ENCODE data around the gene AREL1. TPM values are rescaled to one million over a fixed set of nuclear protein-coding genes. Genes with fewer than 3 reads are reported as not detected.

Gene AREL1
- total RNA-seq, 1 donor from 2014 or later, result 53.2 TPM

GRCh38 chr14:74658535-74659131, 54.2 kb downstream of the AREL1 start:
- no peak for DNase-seq

GRCh38 chr14:74656964-74657363, 55.9 kb downstream of the AREL1 start:
- no peak for DNase-seq

DNA sequence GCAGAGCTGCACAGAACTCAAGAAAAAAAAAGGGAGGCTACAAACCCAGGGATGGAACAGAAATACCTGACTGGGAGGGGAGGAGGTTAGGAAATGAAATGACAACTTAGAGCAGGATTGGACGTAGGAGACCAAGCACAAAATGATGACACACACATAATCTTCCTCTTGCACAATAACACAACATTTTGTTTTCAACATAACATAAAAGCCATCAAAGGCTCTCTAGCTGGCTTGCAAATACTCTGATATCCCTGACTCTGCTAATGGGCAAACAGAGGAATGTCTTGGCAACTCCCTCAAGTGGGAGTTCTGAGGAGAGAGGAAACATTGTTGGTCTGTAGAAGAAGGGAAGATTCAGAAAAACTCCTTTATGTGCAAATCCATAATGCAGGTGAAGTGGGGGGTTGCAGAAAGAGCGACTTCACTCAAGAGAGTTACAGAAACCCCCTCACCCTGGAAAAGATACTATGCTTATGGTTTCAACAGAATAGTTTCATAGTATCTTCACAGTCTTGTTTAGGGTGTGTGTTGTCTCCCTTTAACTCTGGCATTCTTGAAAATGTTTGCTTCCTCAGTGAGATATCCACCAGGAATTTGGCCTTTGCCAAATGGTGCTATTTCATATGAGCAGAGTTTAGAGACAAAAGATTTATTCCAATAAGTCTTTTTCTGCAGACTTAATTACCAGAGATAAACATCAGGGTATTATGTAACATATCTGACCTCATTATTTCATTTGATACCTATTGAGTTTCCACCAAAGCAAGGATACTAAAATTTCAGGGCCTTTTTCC, 57.1 kb downstream of the AREL1 start:
- no peak for DNase-seq

DNA sequence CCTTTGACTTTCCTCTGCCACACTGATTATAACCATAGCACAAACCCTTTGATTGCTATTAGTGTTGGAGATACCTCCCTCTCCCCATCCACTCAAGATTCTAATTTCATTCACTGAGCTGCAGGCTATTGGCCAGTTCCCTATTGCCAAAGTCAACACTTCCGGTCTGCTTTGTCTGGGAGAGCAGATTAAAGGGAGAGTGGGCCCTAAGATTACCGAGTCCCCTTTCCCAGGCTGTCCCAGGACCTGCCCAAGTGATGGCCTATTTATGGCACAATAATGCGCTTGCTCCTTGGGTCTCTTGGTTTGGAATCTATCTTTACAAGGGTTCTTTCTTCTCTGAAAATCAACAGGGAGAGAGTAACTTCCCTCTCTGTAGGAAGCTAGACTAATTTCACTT, 57.9 kb downstream of the AREL1 start:
- no peak for DNase-seq

DNA sequence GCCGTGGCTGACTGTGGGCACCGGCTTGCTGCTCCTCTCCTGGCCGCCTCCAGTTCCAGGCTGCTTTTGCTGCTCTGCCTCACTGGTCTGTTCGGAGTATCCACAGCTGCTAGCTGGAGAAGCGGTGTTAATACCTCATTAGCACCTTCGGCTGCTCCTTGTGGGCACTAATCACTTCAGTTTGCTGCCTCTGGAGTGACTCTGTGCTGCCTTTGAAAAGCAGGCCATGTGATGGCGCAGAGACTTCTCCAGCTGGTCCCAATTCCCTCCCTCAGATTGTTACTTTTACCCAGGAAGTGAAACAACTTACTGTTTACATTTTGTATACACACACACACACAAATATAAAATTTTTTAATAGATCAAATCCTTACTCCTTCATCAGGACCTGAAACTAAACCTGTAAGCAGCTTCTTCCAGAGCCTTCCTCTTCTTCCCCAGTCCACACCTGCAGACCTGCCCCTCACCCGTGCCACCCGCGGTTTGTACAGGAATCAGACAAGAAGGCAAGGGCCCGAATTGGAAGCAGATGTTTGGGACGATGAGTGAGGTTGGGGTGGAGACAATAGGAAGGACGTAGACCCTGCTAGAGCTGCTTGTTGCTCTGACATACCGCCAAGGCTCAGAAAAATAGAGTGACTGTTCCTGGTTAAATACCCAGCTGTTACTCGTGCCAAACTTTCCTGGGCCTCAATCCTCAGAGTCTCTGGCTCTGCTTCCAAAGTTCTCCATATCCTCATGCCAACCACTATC, 59.3 kb downstream of the AREL1 start:
- no peak for DNase-seq

DNA sequence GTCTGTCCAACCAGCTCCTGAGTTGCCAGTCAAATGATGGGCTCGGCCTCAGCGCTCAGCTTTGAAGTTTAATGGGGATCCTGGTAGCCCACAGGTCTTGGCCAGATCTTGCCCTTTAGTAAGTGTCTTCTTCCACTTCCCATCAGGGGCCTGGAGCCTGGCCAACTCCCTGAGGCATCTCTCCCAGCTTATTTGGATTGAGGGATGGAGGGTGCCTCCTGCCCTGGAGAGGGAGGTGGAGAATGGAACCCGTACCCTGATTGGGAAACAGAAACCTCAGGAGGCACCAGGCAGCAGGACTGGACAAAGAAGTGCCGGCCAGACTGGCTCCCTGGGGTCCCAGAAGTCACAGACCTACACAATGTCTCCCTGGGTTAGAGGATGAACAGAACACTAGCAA, 60.3 kb downstream of the AREL1 start:
- no peak for DNase-seq

DNA sequence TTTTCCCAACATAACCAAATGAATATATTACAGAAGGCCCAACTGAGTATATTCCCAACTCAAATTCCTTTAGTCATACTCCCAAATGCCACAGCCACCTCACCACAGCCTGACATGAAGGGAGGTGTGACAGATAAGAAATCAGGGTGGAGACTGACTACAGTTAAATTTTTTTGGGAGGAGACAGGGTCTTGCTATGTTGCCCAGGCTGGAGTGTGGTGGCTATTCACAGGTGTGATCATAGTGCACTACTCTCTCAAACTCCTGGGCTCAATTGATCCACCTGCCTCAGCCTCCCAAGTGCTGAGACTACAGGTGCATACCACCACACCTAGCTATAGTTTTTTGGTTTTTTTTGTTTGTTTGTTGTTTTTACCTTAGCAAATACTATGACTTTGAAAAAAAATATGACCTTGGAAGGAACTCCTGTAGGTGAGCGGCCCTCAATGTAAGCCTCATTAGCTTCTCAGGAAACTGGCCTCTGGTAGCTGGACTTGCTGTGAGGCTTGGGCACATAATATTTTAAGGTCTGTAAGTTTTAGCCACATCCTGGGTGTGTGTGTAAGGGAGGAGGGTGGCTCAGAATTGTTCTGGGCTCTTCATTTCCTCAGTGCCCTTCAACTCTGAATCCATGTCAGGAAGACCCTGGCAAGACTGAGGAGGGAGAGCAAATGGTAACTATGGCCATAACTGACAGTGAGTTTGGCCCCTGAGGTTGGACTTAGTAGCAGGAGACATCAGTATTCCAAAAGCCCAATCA, 61.8 kb downstream of the AREL1 start:
- DNase-seq, result no peak

- no peak for DNase-seq
Observed at GRCh38 chr14:74649673-74650072, 63.2 kb downstream of the AREL1 start.

- no peak for DNase-seq
Observed at GRCh38 chr14:74649167-74649566, 63.7 kb downstream of the AREL1 start.

DNA sequence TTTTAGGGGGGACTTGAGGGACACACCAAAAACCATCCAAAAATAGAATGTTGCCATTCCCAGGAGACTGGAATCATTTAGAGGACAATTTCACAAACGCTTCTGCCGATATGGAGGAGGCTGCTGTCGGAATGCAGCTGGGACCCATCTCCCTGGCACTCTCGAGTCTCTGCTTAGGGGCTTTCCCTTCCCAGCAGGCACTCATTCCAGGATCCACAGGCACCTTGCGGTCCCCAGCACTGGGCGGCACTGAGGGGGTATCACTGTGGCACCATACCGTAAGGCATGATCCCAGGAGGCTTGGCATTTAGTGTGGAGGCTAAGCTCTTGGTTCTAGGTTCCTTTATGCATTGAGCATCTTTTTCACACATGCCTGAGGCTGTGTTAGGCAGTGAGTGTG, 64.3 kb downstream of the AREL1 start:
- DNase-seq, result no peak

GRCh38 chr14:74647678-74648461, 65.0 kb downstream of the AREL1 start:
- DNase-seq, result no peak

- no peak for DNase-seq
Observed at GRCh38 chr14:74647061-74647677, 65.7 kb downstream of the AREL1 start.

GRCh38 chr14:74645756-74646470, 67.0 kb downstream of the AREL1 start:
- no peak for DNase-seq

DNA sequence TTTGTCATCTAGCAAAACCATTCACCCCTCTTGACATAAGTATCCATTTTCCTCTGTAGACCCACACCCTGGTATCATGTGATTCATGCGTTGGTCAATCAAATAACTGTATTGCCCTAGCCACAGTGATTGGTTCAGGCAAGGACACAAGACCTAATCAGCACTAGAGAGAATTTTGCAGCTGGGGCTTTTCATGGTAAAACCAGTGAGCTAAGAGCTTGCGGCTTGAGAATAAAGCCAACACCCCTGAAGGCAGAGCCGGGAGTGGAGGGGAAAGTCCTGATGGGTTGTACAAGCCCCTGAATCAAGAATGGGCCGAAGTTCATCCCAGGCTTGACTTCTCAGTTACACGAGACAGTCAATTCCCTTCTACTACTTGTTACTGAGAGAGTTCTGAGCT, 67.6 kb downstream of the AREL1 start:
- no peak for DNase-seq

DNA sequence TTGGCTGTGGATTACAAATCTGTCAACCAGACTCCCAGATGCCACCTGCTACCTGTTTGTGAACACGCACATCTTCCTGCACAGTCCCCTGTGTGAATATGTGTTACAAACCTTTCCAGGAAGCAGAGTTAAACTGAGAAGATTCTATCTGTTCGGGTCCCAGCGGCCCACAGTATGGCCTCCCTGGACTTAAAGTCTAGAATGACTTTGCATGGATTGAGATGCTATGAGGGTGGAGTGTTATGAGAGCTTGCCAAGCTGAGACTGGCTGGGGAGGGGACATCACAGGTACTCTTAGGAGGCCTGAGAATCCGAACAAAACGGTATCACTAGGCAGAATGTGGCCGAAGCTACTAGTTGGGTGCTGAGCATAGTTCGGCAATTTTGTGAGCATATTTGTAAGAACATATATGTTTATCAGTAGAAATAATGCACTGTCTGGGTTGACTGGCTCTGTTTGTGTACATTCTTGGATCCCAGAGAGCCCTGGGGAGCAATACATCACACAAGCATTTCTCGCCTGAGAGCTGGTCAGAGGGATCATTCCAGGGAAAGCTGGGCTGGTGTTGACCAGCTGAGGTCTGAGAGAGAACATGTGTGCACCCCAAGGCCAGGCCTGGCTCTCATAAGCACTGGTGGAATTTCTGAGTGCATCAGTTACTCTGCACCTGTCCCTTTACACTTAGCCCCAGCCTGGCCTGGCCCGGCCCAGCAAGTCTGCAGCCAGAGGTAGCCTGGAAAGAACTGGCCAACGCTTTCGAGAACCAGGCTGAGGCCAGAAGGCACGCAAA, 71.1 kb downstream of the AREL1 start:
- DNase-seq, result no peak

DNA sequence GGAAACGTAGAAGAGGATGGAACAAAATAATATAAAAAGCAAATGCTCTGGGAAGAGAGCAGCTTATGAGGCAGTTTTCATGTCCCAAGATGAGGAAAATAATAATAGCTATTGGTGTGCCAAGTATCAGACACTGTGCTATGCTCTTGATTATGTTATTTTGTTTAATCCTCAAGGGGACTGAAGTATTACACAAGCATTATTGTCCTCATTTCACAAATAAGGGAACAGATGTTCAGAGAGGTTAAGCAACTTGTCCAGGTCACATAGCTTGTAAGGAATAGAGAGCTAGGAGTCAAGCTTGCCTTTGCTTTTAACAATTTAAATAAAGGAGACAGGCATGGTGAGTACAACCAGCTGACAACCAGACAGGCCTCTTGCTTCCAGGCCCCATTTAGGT, 73.9 kb downstream of the AREL1 start:
- DNase-seq, result no peak

DNA sequence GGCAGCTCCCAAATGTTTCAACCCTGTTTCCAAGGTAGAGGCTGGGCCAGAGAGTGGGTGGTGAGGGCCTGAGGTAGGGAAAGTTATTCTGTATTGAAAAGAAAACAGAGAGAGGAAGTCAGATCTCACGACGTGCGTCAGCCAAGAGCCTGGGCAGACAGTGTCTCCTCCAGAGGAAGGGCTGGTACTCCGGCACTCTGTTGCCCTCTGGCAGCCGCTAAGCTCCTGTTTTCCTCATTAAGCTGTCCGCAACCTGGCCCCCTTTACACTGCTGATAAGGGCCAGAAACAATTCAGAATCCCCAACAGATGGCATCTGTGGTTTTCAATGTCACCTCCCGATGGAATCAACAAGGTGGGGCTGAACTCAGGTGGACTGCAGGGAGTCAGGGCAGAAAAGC, 74.8 kb downstream of the AREL1 start:
- no peak for DNase-seq

- no peak for DNase-seq
Observed at GRCh38 chr14:74637178-74637550, 75.7 kb downstream of the AREL1 start.

- DNase-seq, result no peak
Observed at GRCh38 chr14:74636424-74637177, 76.3 kb downstream of the AREL1 start.

All from occipital lobe (tissue), 2 donors.